T-cell (primary cell): ENCODE data around the gene CUBN. TPM values are rescaled to one million over a fixed set of nuclear protein-coding genes. Genes with fewer than 3 reads are reported as not detected.

Experiments used
- ATAC-seq, 4 experiments: fragments of 200-7000 bp in 3 of 4; fragments of 150-1000 bp in 1 of 4; cut with Tn5 transposase; replicated peaks in 1 of 4; 1 replicate in 3 of 4; 2 replicates in 1 of 4; pipeline ENCODE4 v1.10.0; 2021; ENCODE audit warnings: moderate library complexity in 3 of 4, mild to moderate bottlenecking in 2 of 4, moderate number of reproducible peaks in 1 of 4
- CTCF ChIA-PET, 2 donors: fragments of 300-600 bp; sonication (Branson Sonifier 250); formaldehyde crosslinking; loops; one replicate each; lab custom pipeline; 2022; ENCODE audit warnings: antibody characterized with exemption in 2 of 2; lab: Charles Lee
- POLR2A ChIA-PET, 2 donors: fragments of 300-600 bp; sonication (Branson Sonifier 250); formaldehyde crosslinking; loops; one replicate each; lab custom pipeline; 2022; ENCODE audit warnings: antibody characterized with exemption in 2 of 2; lab: Charles Lee
- DNase-seq, 35 experiments: peaks; one replicate each; pipeline versions ENCODE4 v3.0.0 to v3.0.0-alpha.2; 2013 to 2023
- H3K27ac ChIP-seq: one replicate; pipeline ENCODE4 v1.5.1; 2013; ENCODE audit warnings: low read length
- H3K27me3 ChIP-seq, 2 experiments: replicated peaks in 1 of 2; 1 replicate in 1 of 2; 2 replicates in 1 of 2; pipeline versions ENCODE4 v1.6.1 to v1.7.0; 2013; ENCODE audit warnings: low read length in 1 of 2, mixed read lengths in 1 of 2; ENCODE audit not compliant: control insufficient read depth in 2 of 2, insufficient read depth in 2 of 2; ENCODE audit errors: extremely low read depth in 1 of 2
- H3K36me3 ChIP-seq, 2 donors: 1 replicate in 1 of 2; 2 replicates in 1 of 2; pipeline versions ENCODE4 v1.6.1 to v1.7.0; 2013; ENCODE audit warnings: low read length in 1 of 2; ENCODE audit not compliant: control insufficient read depth in 2 of 2, insufficient read depth in 1 of 2; ENCODE audit errors: extremely low read depth in 1 of 2
- H3K4me1 ChIP-seq, 2 experiments: 1 replicate in 1 of 2; 2 replicates in 1 of 2; pipeline versions ENCODE4 v1.6.1 to v1.7.0; 2013; ENCODE audit warnings: low read length in 2 of 2, mixed read lengths in 1 of 2; ENCODE audit not compliant: insufficient read depth in 2 of 2, control insufficient read depth in 1 of 2; ENCODE audit errors: extremely low read depth in 1 of 2
- H3K4me3 ChIP-seq, 2 donors: 1 replicate in 1 of 2; 2 replicates in 1 of 2; pipeline versions ENCODE4 v1.5.1 to v1.7.0; 2013; ENCODE audit warnings: mild to moderate bottlenecking in 2 of 2, low read length in 1 of 2, moderate library complexity in 1 of 2; ENCODE audit not compliant: control insufficient read depth in 1 of 2; ENCODE audit errors: extremely low read depth in 1 of 2
- H3K9me3 ChIP-seq: 2 replicates; pipeline ENCODE4 v1.7.0; 2013
- H3K27ac Mint-ChIP-seq, 2 donors: one replicate each; pipeline ENCODE4 v1.8.0; 2020 to 2021; ENCODE audit warnings: mild to moderate bottlenecking in 2 of 2, mixed read lengths in 2 of 2
- H3K27me3 Mint-ChIP-seq, 2 donors: one replicate each; pipeline ENCODE4 v1.8.0; 2021 to 2022; ENCODE audit warnings: mixed read lengths in 2 of 2
- H3K36me3 Mint-ChIP-seq: one replicate; pipeline ENCODE4 v1.8.0; 2021; ENCODE audit warnings: mixed read lengths
- H3K4me1 Mint-ChIP-seq, 3 donors: one replicate each; pipeline ENCODE4 v1.8.0; 2020 to 2022; ENCODE audit warnings: mixed read lengths in 3 of 3, mild to moderate bottlenecking in 1 of 3
- H3K4me3 Mint-ChIP-seq, 3 donors: one replicate each; pipeline ENCODE4 v1.8.0; 2020 to 2022; ENCODE audit warnings: mild to moderate bottlenecking in 3 of 3, mixed read lengths in 3 of 3, moderate library complexity in 3 of 3
- H3K9me3 Mint-ChIP-seq, 3 donors: one replicate each; pipeline ENCODE4 v1.8.0; 2020 to 2022; ENCODE audit warnings: mixed read lengths in 3 of 3
- WGBS: methylation state at CpG from one replicate; pipeline ENCODE4 v1.1.5; 2013; ENCODE audit warnings: missing lambda C conversion rate; ENCODE audit not compliant: insufficient coverage; 5-methylcytosine and 5-hydroxymethylcytosine counted together
- total RNA-seq, 35 experiments: library from RNA in 6 of 35; stranded (reverse) in 6 of 35; fragments of 120-200 nt in 1 of 35; gene quantifications; one replicate each; pipeline versions ENCODE4 v1.2.1 to v1.2.4 and lab custom pipeline; 2013 to 2026

CUBN gene
- total RNA-seq, 5 donors from 2014 or later (not counting 1 experiment from before 2014, with no cell fraction given): 6.3 to 11.4 (median 8.6) TPM

DNA sequence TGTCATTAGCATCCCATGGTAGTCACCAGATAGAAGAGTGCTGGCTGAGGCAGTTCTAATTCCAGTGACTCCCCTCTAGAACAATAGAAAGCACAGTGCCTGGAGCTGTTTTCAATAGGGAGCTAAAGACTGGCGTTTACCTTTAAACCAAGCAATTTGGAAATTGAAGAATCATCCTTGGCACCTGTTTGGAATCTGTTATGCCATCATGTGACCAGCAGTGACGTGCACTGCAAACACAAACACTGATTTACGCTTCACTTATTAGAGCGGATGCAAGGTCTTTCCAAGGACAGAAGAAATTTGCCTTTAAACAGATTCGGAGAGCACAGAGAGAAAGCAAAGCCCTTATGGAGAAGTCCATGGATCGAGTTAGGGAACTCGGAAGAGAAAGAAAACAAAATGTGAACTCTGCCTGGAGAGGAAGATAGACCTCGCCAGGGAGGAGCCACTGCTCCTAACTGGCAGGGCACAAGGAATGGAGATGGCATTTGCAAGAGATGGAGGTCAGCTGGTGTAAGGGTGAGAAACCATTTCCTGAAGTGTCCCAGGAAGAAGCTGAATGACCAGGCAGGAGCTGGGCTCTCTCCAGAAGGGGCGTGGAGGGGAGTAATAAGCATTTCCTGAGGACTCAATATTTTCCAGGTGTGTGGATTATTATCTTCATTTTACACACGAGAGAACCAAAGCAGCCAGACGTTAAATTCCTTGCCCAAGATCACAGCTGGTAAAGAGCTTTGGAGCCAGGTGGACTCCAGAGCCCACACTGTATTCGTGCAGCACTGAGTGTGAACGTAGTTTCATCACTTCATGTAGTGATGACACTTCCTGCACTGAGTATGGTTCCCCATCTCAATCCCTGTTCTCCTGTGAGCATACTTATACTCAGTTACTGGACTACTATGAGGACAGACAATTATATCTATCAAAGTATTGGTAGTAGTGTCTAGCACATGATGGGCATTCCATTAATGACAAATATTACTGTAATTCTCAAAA is 97.7 kb downstream of the CUBN start:
- Mint-ChIP-seq H3K27ac (peak overlapping the region; percentile 53 to 56), H3K27me3 (no peaks in the 10 kb centered on the region), H3K36me3 (peaks cover 5% of the 10 kb centered on the region), H3K9me3 (no peaks in the 10 kb centered on the region), H3K4me1 (peaks cover 53 to 72% (median 70%) of the 10 kb centered on the region in 3 donors), H3K4me3 (no peak overlapping the region)
- Histone ChIP-seq H3K9me3 (no peaks in the 10 kb centered on the region), H3K4me1 (peaks cover 31 to 50% of the 10 kb centered on the region in 2 experiments), H3K36me3 (no peaks in the 10 kb centered on the region), H3K27me3 (no peaks in the 10 kb centered on the region), H3K4me3 (no peak overlapping the region), H3K27ac (no peak overlapping the region)
- WGBS: 98% methylated on average over 10 of the region's 13 CpGs
- ChIA-PET CTCF (interaction anchor here in 1 of 2 donors (0.5 kb wide), 1 partner anchor 190 kb away, joined by 11 read pairs; no protein-coding TSS in a partner anchor), POLR2A (interaction anchor here in 1 of 2 donors (0.6 kb wide), 1 partner anchor 90 kb away, joined by 5 read pairs; no protein-coding TSS in a partner anchor)
- no peak for DNase-seq
- no peak for ATAC-seq

DNA sequence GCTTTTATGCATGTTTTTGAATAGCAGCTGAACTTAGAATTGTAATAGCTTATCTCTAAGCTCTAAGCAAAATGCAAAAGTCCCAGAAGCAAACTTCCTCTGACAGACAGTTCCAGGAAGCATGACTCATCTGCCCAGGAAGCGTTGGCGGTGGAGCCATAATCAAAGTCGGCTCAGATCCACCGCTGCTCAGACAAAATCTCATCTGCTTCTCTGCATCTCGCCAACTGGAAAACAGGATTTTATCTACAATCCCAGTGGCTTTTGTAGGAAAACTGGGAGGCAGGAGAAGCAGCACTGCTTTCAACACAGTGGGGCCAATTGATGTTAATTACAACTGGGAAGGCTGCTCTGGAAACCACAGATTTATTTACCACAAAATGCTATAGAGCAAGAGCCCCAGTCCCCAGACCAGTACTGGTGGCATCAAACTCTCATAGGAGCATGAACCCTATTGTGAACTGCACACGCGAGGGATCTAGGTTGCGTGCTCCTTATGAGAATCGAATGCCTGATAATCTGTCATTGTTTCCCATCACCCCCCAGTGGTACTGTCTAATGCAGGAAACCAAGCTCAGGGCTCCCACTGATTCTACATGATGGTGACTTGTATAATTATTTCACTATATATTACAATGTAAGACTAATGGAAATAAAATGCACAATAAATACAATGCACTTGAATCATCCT is 99.9 kb downstream of the CUBN start:
- Histone ChIP-seq H3K27ac (peak overlapping the region; percentile 91), H3K9me3 (no peaks in the 10 kb centered on the region), H3K4me3 (peak overlapping the region; percentile 46 to 54), H3K4me1 (peaks cover 49 to 67% of the 10 kb centered on the region in 2 experiments), H3K36me3 (no peaks in the 10 kb centered on the region), H3K27me3 (no peaks in the 10 kb centered on the region)
- Mint-ChIP-seq H3K27ac (peak overlapping the region; percentile 95 to 96), H3K4me3 (peak overlapping the region; percentile 71 to 75 (median 73)), H3K27me3 (no peaks in the 10 kb centered on the region), H3K4me1 (peaks cover 70 to 92% (median 89%) of the 10 kb centered on the region in 3 donors), H3K36me3 (no peaks in the 10 kb centered on the region), H3K9me3 (no peaks in the 10 kb centered on the region)
- 0% methylated on average over 3 of the region's 9 CpGs for WGBS
- ATAC-seq: peak; percentile 71 to 81 (median 74)
- POLR2A ChIA-PET: interaction anchor here in 1 of 2 donors (0.6 to 1.0 kb wide), 6 partner anchors 27 to 1199 kb away, joined by 3 to 10 read pairs (median 4); partner anchors contain the start of gene VIM
- CTCF ChIA-PET: no interaction called here
- peak; percentile 39 to 87 (median 61) for DNase-seq

DNA sequence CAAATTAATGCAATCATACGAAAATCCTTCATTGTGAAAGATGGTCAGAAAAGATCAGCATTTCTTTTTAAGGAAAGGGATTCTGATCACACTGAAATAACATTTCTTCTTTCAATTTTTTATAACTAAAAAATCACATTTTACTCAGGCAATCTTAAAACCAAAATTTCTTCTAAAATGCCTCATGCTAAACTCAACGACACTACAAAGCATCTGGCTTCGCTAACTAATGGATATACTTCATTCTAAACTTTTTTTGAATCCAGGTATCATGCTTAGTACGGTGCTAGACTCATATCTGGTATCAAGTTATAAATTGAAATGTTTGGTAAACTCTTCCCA is 100.4 kb downstream of the CUBN start:
- H3K4me3 Mint-ChIP-seq: peak overlapping the region; percentile 71 to 75 (median 73)
- H3K4me3 ChIP-seq: peak overlapping the region in 1 of 2 donors; percentile 46
- ChIA-PET POLR2A (interaction anchor here in 1 of 2 donors (0.6 to 1.0 kb wide), 6 partner anchors 26 to 1198 kb away, joined by 3 to 10 read pairs (median 4); partner anchors contain the start of gene VIM), CTCF (no interaction called here)
- peaks cover 54 to 69% of the 10 kb centered on the region in 2 experiments for H3K4me1 ChIP-seq
- no peaks in the 10 kb centered on the region for H3K36me3 Mint-ChIP-seq
- no CpG with 5 or more reads among the region's 4 CpGs for WGBS
- no peak for DNase-seq
- no peaks in the 10 kb centered on the region for H3K36me3 ChIP-seq
- peaks cover 70 to 92% (median 88%) of the 10 kb centered on the region in 3 donors for H3K4me1 Mint-ChIP-seq
- H3K27me3 ChIP-seq: no peaks in the 10 kb centered on the region
- no peaks in the 10 kb centered on the region for H3K9me3 Mint-ChIP-seq
- no peaks in the 10 kb centered on the region for H3K27me3 Mint-ChIP-seq
- H3K27ac ChIP-seq: peak overlapping the region; percentile 91
- H3K9me3 ChIP-seq: no peaks in the 10 kb centered on the region
- ATAC-seq: peak in 3 of 4 experiments; percentile 13 to 31 (median 21)
- H3K27ac Mint-ChIP-seq: peak overlapping the region; percentile 95 to 96

DNA sequence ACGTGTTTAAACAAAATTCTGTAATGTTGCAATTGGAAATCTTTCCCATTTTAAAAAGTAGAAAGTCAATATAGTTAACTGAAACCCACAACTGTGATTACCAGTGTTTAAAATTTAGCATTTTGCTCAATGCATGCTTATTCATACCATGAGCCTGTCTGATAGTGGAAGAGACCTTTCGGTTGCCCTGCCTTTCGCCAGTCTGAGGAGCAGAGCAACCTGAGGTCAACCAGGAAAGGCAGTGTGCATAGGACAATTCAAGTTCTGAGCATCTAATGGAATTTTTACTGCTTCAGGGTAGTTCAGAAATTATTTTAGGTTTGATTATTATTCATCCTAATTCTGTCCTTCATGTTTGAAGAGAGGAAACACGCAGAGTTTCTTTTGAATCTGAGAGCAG is 100.8 kb downstream of the CUBN start:
- no peaks in the 10 kb centered on the region for H3K9me3 ChIP-seq
- ATAC-seq: no peak
- Mint-ChIP-seq H3K4me1 (peaks cover 70 to 92% (median 88%) of the 10 kb centered on the region in 3 donors), H3K4me3 (peak overlapping the region; percentile 41 to 75 (median 71)), H3K36me3 (no peaks in the 10 kb centered on the region), H3K27me3 (no peaks in the 10 kb centered on the region), H3K9me3 (no peaks in the 10 kb centered on the region), H3K27ac (peak overlapping the region; percentile 95 to 96)
- peaks cover 58 to 69% of the 10 kb centered on the region in 2 experiments for H3K4me1 ChIP-seq
- POLR2A ChIA-PET: interaction anchor here in 1 of 2 donors (0.6 to 1.0 kb wide), 4 partner anchors 26 to 1198 kb away, joined by 3 to 10 read pairs (median 4); no protein-coding TSS in a partner anchor
- no peaks in the 10 kb centered on the region for H3K36me3 ChIP-seq
- H3K27me3 ChIP-seq: no peaks in the 10 kb centered on the region
- no peak for DNase-seq
- 17% methylated on average over 2 of the region's 4 CpGs for WGBS
- no peak overlapping the region for H3K4me3 ChIP-seq
- CTCF ChIA-PET: no interaction called here
- H3K27ac ChIP-seq: peak overlapping the region; percentile 91

DNA sequence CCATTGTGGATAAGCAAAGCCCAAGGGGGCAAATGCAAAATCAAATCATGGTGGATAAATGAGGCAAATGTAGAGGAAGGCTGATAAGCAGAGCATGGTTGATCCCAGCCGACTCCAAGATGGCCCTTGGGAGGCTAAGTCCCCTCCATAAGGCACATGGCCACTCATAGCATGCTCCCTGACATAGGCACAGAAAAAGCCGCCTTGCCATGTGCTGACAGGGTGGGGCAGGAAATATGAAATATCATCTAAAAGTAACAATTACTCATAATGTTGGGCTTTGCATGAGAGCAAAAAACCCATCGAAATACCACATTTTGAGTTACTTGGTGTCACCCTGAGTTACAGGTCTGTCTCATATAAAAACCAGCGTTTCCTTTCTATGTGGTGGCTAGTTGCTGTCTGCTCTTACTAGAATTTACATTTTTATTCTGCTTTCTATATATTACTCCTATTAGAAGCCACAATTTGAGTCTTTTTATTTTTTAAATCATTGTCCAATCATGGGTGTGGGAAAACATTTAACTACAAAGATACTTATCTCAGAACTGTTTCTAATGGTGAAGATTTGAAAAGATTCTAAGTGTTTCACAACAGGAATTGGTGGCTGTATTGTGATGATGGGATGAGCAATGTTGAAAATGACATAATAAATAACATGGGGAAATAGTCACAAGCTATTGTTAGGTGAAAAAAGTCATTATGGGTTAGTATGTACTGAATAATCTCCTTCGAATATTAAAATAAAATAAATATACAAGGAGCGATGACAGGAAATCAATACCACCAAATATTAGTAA is 102.7 kb downstream of the CUBN start:
- peaks cover 62 to 66% of the 10 kb centered on the region in 2 experiments for H3K4me1 ChIP-seq
- H3K4me3 Mint-ChIP-seq: peak overlapping the region; percentile 51 to 59 (median 56)
- peak overlapping the region; percentile 95 to 97 for H3K27ac Mint-ChIP-seq
- no peaks in the 10 kb centered on the region for H3K9me3 ChIP-seq
- no peaks in the 10 kb centered on the region for H3K9me3 Mint-ChIP-seq
- WGBS: no CpG with 5 or more reads among the region's 6 CpGs
- ATAC-seq (peak; percentile 57 to 71 (median 64)), DNase-seq (peak; percentile 35 to 86 (median 56))
- peak overlapping the region; percentile 91 for H3K27ac ChIP-seq
- H3K36me3 Mint-ChIP-seq: no peaks in the 10 kb centered on the region
- ChIA-PET CTCF (interaction anchor here in 1 of 2 donors (0.6 kb wide), 1 partner anchor 22 kb away, joined by 3 read pairs; no protein-coding TSS in a partner anchor), POLR2A (interaction anchor here (0.5 to 1.2 kb wide), 5 partner anchors 9 to 203 kb away, joined by 4 to 7 read pairs (median 6); no protein-coding TSS in a partner anchor)
- peaks cover 67 to 92% (median 88%) of the 10 kb centered on the region in 3 donors for H3K4me1 Mint-ChIP-seq
- H3K4me3 ChIP-seq: no peak overlapping the region
- H3K27me3 ChIP-seq: no peaks in the 10 kb centered on the region
- H3K27me3 Mint-ChIP-seq: no peaks in the 10 kb centered on the region
- H3K36me3 ChIP-seq: no peaks in the 10 kb centered on the region
